IMR-90 (cell line): ENCODE data around the gene AHDC1. TPM values are rescaled to one million over a fixed set of nuclear protein-coding genes. Genes with fewer than 3 reads are reported as not detected.

Source experiments
- ATAC-seq: fragments of 200-7000 bp; cut with Tn5 transposase; 2 replicates; pipeline ENCODE4 v1.9.1; 2020; ENCODE audit warnings: low read depth, mild to moderate bottlenecking, moderate library complexity
- BruUV-seq: library from RNA; stranded (reverse); fragments of 400-500 nt; replicated peaks from 2 replicates; lab custom pipeline; 2021; lab: Mats Ljungman, UMichigan
- CTCF ChIA-PET: fragments of 300-600 bp; formaldehyde crosslinking; extraction: SDS; loops from one replicate; lab custom pipeline; 2021; ENCODE audit warnings: antibody characterized with exemption; lab: Yijun Ruan, JAX
- POLR2A ChIA-PET: fragments of 300-600 bp; sonication (Branson Sonifier 250); formaldehyde crosslinking; loops from one replicate; lab custom pipeline; 2022; ENCODE audit warnings: antibody characterized with exemption; ENCODE audit not compliant: unreplicated experiment; lab: Charles Lee
- DNase-seq: peaks from one replicate; pipeline ENCODE4 v3.0.0; 2013
- H2AFZ ChIP-seq: replicated peaks from 2 replicates; pipeline ENCODE3; 2013; ENCODE audit warnings: low read length, mild to moderate bottlenecking; ENCODE audit not compliant: poor library complexity
- H2AK5ac ChIP-seq: 2 replicates; pipeline ENCODE4 v1.6.1; 2013; ENCODE audit warnings: low read depth, low read length, inconsistent platforms
- H2AK9ac ChIP-seq: replicated peaks from 2 replicates; pipeline ENCODE3; 2013; ENCODE audit warnings: mild to moderate bottlenecking, low read depth, low read length, moderate library complexity; ENCODE audit not compliant: poor library complexity
- H2BK120ac ChIP-seq: 2 replicates; pipeline ENCODE4 v1.6.1; 2013; ENCODE audit warnings: low read depth, low read length, inconsistent platforms
- H2BK15ac ChIP-seq: 3 replicates; pipeline ENCODE4 v1.6.1; 2013; ENCODE audit warnings: low read depth, low read length, inconsistent platforms
- H2BK20ac ChIP-seq: 2 replicates; pipeline ENCODE4 v1.6.1; 2013; ENCODE audit warnings: low read depth, mild to moderate bottlenecking, inconsistent platforms, low read length, moderate library complexity
- H2BK5ac ChIP-seq: 2 replicates; pipeline ENCODE4 v1.6.1; 2013; ENCODE audit warnings: mild to moderate bottlenecking, low read depth, low read length, inconsistent platforms; ENCODE audit not compliant: poor library complexity, severe bottlenecking
- H3K14ac ChIP-seq: replicated peaks from 2 replicates; pipeline ENCODE4 v1.6.1; 2013; ENCODE audit warnings: low read depth, low read length, inconsistent platforms
- H3K18ac ChIP-seq: 2 replicates; pipeline ENCODE4 v1.6.1; 2013; ENCODE audit warnings: low read depth, low read length, control low read depth
- H3K23ac ChIP-seq: 2 replicates; pipeline ENCODE4 v1.6.1; 2013; ENCODE audit warnings: low read depth, low read length, inconsistent platforms
- H3K27ac ChIP-seq: 2 replicates; pipeline ENCODE4 v1.5.1; 2013; ENCODE audit warnings: mild to moderate bottlenecking, control low read depth, low read length; ENCODE audit not compliant: insufficient read depth
- H3K27me3 ChIP-seq: 2 replicates; pipeline ENCODE4 v1.6.1; 2013; ENCODE audit warnings: low read length; ENCODE audit not compliant: control insufficient read depth, insufficient read depth
- H3K36me3 ChIP-seq: 2 replicates; pipeline ENCODE4 v1.6.1; 2013; ENCODE audit warnings: low read length, mixed read lengths; ENCODE audit not compliant: control insufficient read depth, insufficient read depth
- H3K4ac ChIP-seq: 2 replicates; pipeline ENCODE4 v1.6.1; 2013; ENCODE audit warnings: low read depth, low read length, inconsistent platforms
- H3K4me1 ChIP-seq: 2 replicates; pipeline ENCODE4 v1.6.1; 2013; ENCODE audit warnings: low read length, mixed read lengths; ENCODE audit not compliant: control insufficient read depth, insufficient read depth
- H3K4me2 ChIP-seq: 2 replicates; pipeline ENCODE4 v1.6.1; 2013; ENCODE audit warnings: low read depth, mild to moderate bottlenecking, control low read depth, low read length, moderate library complexity
- H3K4me3 ChIP-seq: 2 replicates; pipeline ENCODE4 v1.5.1; 2013; ENCODE audit warnings: low read depth, mild to moderate bottlenecking, control low read depth, low read length, moderate library complexity; ENCODE audit not compliant: insufficient read depth
- H3K56ac ChIP-seq: 2 replicates; pipeline ENCODE4 v1.6.1; 2013; ENCODE audit warnings: low read length, inconsistent platforms; ENCODE audit not compliant: insufficient read depth; ENCODE audit errors: extremely low read depth
- H3K79me1 ChIP-seq, 2 experiments: 2 replicates each; pipeline ENCODE4 v1.6.1; 2013; ENCODE audit warnings: low read length in 2 of 2, inconsistent platforms in 1 of 2, low read depth in 1 of 2
- H3K9ac ChIP-seq: 2 replicates; pipeline ENCODE4 v1.6.1; 2013; ENCODE audit warnings: low read depth, low read length, control low read depth
- H3K9me1 ChIP-seq: 2 replicates; pipeline ENCODE4 v1.6.1; 2013; ENCODE audit warnings: low read length, inconsistent platforms; ENCODE audit not compliant: insufficient read depth
- H3K9me3 ChIP-seq: 2 replicates; pipeline ENCODE4 v1.6.1; 2013; ENCODE audit warnings: low read length; ENCODE audit not compliant: control insufficient read depth, insufficient read depth
- H4K20me1 ChIP-seq: 2 replicates; pipeline ENCODE4 v1.6.1; 2013; ENCODE audit warnings: low read length, inconsistent platforms; ENCODE audit not compliant: insufficient read depth
- H4K5ac ChIP-seq: 2 replicates; pipeline ENCODE4 v1.6.1; 2013; ENCODE audit warnings: mild to moderate bottlenecking, low read depth, low read length, control low read depth
- H4K8ac ChIP-seq, 2 experiments: 2 replicates each; pipeline ENCODE4 v1.6.1; 2013; ENCODE audit warnings: low read depth in 2 of 2, low read length in 2 of 2, control low read depth in 1 of 2, inconsistent platforms in 1 of 2
- H4K91ac ChIP-seq: 2 replicates; pipeline ENCODE4 v1.6.1; 2013; ENCODE audit warnings: low read depth, low read length, inconsistent platforms; ENCODE audit not compliant: insufficient read depth
- BHLHE40 ChIP-seq: fragments of 150-350 bp; IDR thresholded peaks from 2 replicates; pipeline ENCODE4 v1.6.1; 2016; ENCODE audit warnings: mild to moderate bottlenecking, low read depth, low read length
- CEBPB ChIP-seq: IDR thresholded peaks from 2 replicates; pipeline ENCODE4 v1.6.1; 2012; ENCODE audit warnings: low read depth, low read length, improper control_type of control experiment
- CHD1 ChIP-seq: IDR thresholded peaks from 2 replicates; pipeline ENCODE4 v1.6.1; 2012; ENCODE audit warnings: low read depth, low read length, improper control_type of control experiment
- CTCF ChIP-seq: conservative IDR thresholded peaks from 2 replicates; pipeline ENCODE4 v1.5.1; 2012; ENCODE audit warnings: mild to moderate bottlenecking, low read depth, low read length, improper control_type of control experiment
- ELK1 ChIP-seq: fragments of 150-350 bp; IDR thresholded peaks from 2 replicates; pipeline ENCODE4 v1.6.1; 2016; ENCODE audit warnings: low read depth, mild to moderate bottlenecking, low read length, moderate library complexity, borderline replicate concordance
- MAFK ChIP-seq: IDR thresholded peaks from 2 replicates; pipeline ENCODE4 v1.6.1; 2012; ENCODE audit warnings: low read depth, low read length, improper control_type of control experiment
- MAZ ChIP-seq: IDR thresholded peaks from 2 replicates; pipeline ENCODE4 v1.6.1; 2012; ENCODE audit warnings: low read depth, mild to moderate bottlenecking, low read length, improper control_type of control experiment, moderate library complexity, borderline replicate concordance
- MXI1 ChIP-seq: IDR thresholded peaks from 2 replicates; pipeline ENCODE4 v1.6.1; 2012; ENCODE audit warnings: low read depth, mild to moderate bottlenecking, low read length, moderate library complexity, borderline replicate concordance
- POLR2A ChIP-seq: IDR thresholded peaks from 2 replicates; pipeline ENCODE4 v1.6.1; 2012; ENCODE audit warnings: mild to moderate bottlenecking, low read depth, low read length
- RAD21 ChIP-seq: IDR thresholded peaks from 2 replicates; pipeline ENCODE4 v1.6.1; 2012; ENCODE audit warnings: low read length, improper control_type of control experiment
- RFX5 ChIP-seq: IDR thresholded peaks from 2 replicates; pipeline ENCODE4 v1.8.0; 2012; ENCODE audit warnings: low read depth, mild to moderate bottlenecking, low read length, moderate library complexity
- SMC3 ChIP-seq: fragments of 150-350 bp; IDR thresholded peaks from 2 replicates; pipeline ENCODE4 v1.6.1; 2016; ENCODE audit warnings: low read depth, mild to moderate bottlenecking, antibody characterized with exemption, low read length, moderate library complexity
- USF2 ChIP-seq: fragments of 150-350 bp; IDR thresholded peaks from 2 replicates; pipeline ENCODE4 v1.6.1; 2017; ENCODE audit warnings: mild to moderate bottlenecking, antibody characterized with exemption, low read length, low read depth
- WGBS, 2 experiments: methylation state at CpG; one replicate each; pipeline versions ENCODE4 v1.1.5 to v1.1.7; 2013; ENCODE audit warnings: missing lambda C conversion rate in 2 of 2; ENCODE audit not compliant: insufficient read length in 1 of 2; ENCODE audit errors: extremely low coverage in 2 of 2; 5-methylcytosine and 5-hydroxymethylcytosine counted together
- dilution Hi-C: fragments of 300-500 bp; cut with HindIII; formaldehyde crosslinking; loops from one replicate; pipeline ENCODE4 v1.14.3; 2018; ENCODE audit warnings: low sequenced_read_pairs; ENCODE audit not compliant: unreplicated experiment
- in situ Hi-C: fragments of 300-500 bp; cut with MboI; formaldehyde crosslinking; loops from 3 replicates; pipeline ENCODE4 v1.14.3; 2019; ENCODE audit warnings: low sequenced_read_pairs, inconsistent platforms, mixed read lengths
- intact Hi-C: fragments of 100-400 bp; cut with micrococcal nuclease; formaldehyde crosslinking; loops from 2 replicates; pipeline ENCODE4 v1.10.0; 2022
- polyA plus RNA-seq, 3 experiments: library from polyadenylated mRNA; depleted of rRNA; stranded (reverse); fragments of >200 nt; gene quantifications; 2 replicates each; pipeline ENCODE4 v1.2.3, GENCODE V29; 2012; ENCODE audit warnings: low replicate concordance in 1 of 3
- total RNA-seq: library from RNA; depleted of rRNA; stranded (reverse); fragments of >200 nt; gene quantifications from 2 replicates; pipeline ENCODE4 v1.2.3, GENCODE V29; 2012

Gene AHDC1
- total and polyA plus RNA-seq, 2 of the 4 experiments (the other 2 are of a cell fraction), result 2.0 to 11.6 TPM

- H4K91ac ChIP-seq, result no peak overlapping the region
- no peak overlapping the region for H2AFZ ChIP-seq
- no peak overlapping the region for H3K27ac ChIP-seq
- ATAC-seq (no peak), DNase-seq (no peak)
- dilution Hi-C loops, result no loop called here
- POLR2A ChIA-PET, result no interaction called here
- BruUV-seq, result no TSS peak
- no peaks in the 10 kb centered on the region for H3K9me3 ChIP-seq
- H3K4me1 ChIP-seq, result no peaks in the 10 kb centered on the region
- H2BK5ac ChIP-seq, result no peak overlapping the region
- no peak overlapping the region for H4K8ac ChIP-seq
- no peak overlapping the region for H2AK5ac ChIP-seq
- no peak overlapping the region for H2BK20ac ChIP-seq
- no peak overlapping the region for H3K23ac ChIP-seq
- H3K27me3 ChIP-seq, result peaks cover 19% of the 10 kb centered on the region
- H3K79me1 ChIP-seq, result no peaks in the 10 kb centered on the region
- H3K9ac ChIP-seq, result no peak overlapping the region
- no peak overlapping the region for H3K4me2 ChIP-seq
- no peak overlapping the region for H2AK9ac ChIP-seq
- no peak overlapping the region for H3K14ac ChIP-seq
- H3K4me3 ChIP-seq, result no peak overlapping the region
- in situ Hi-C loops, result no loop called here
- H3K36me3 ChIP-seq, result no peaks in the 10 kb centered on the region
- H4K5ac ChIP-seq, result no peak overlapping the region
- no peak for TF ChIP-seq RAD21
- TF ChIP-seq MAFK, result no peak
- TF ChIP-seq BHLHE40, result no peak
- TF ChIP-seq MAZ, result no peak
- no peak for TF ChIP-seq CTCF
- TF ChIP-seq USF2, result no peak
- TF ChIP-seq MXI1, result no peak
- TF ChIP-seq CEBPB, result no peak
- TF ChIP-seq SMC3, result no peak
- no peak for TF ChIP-seq ELK1
- no peak for TF ChIP-seq RFX5
- TF ChIP-seq CHD1, result no peak
- no peak for TF ChIP-seq POLR2A
- WGBS, 2 experiments, result 70% methylated on average over 12 of the region's 14 CpGs; no CpG with 5 or more reads in 1 of the 2 experiments
- CTCF ChIA-PET, result interaction anchor here (1.3 kb wide), 1 partner anchor 10 kb away, joined by 3 read pairs; no protein-coding TSS in a partner anchor
- H4K20me1 ChIP-seq, result no peaks in the 10 kb centered on the region
- H2BK120ac ChIP-seq, result no peak overlapping the region
- H3K4ac ChIP-seq, result no peak overlapping the region
- no peaks in the 10 kb centered on the region for H3K9me1 ChIP-seq
- H2BK15ac ChIP-seq, result no peak overlapping the region
- no peak overlapping the region for H3K56ac ChIP-seq
- no peak overlapping the region for H3K18ac ChIP-seq
- intact Hi-C loops, result no loop called here
Observed at GRCh38 chr1:27618341-27619082, 14.6 kb upstream of the AHDC1 start.
